ENCODE measurements around the gene RASGRP2.
"Not testable (repeated sequence)": the region's sequence is repeated elsewhere in the genome, so short reads cannot be mapped to it uniquely, and the experiment has no call there.

The RASGRP2 gene

GRCh38 chr11:64712430-64713015 lies 31.4 kb downstream of the RASGRP2 start:
- Mint-ChIP-seq H3K36me3 (peaks cover 2% of the 10 kb centered on the region), H3K27ac (peak overlapping the region; percentile 32), H3K4me1 (peaks cover 16% of the 10 kb centered on the region), H3K4me3 (peak overlapping the region; percentile 26), H3K27me3 (peaks cover 51% of the 10 kb centered on the region), H3K9me3 (no peaks in the 10 kb centered on the region)

DNA sequence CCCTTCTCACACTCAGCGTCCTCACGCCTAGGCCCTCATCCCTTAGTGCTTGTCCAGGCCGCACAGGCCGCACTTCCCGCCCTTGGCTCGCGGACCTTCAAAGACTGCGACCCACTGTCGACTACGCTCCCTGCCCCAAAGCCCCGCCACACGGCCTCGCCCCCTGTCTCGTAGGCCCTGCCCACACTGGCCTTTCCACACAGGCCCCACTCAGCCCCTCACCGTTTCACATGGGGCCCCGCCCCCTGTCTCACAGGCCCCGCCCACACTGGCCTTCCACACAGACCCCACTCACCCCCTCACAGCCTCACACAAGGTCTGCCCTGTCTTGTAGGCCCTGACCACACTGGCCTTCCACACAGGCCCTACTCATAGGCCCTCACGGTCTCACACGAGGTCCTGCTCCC lies 32.0 kb downstream of the RASGRP2 start:
- Mint-ChIP-seq H3K27ac (peak overlapping the region; percentile 81), H3K4me1 (peaks cover 16% of the 10 kb centered on the region), H3K27me3 (peaks cover 46% of the 10 kb centered on the region), H3K4me3 (peak overlapping the region; percentile 26), H3K36me3 (peaks cover 2% of the 10 kb centered on the region), H3K9me3 (no peaks in the 10 kb centered on the region)

DNA sequence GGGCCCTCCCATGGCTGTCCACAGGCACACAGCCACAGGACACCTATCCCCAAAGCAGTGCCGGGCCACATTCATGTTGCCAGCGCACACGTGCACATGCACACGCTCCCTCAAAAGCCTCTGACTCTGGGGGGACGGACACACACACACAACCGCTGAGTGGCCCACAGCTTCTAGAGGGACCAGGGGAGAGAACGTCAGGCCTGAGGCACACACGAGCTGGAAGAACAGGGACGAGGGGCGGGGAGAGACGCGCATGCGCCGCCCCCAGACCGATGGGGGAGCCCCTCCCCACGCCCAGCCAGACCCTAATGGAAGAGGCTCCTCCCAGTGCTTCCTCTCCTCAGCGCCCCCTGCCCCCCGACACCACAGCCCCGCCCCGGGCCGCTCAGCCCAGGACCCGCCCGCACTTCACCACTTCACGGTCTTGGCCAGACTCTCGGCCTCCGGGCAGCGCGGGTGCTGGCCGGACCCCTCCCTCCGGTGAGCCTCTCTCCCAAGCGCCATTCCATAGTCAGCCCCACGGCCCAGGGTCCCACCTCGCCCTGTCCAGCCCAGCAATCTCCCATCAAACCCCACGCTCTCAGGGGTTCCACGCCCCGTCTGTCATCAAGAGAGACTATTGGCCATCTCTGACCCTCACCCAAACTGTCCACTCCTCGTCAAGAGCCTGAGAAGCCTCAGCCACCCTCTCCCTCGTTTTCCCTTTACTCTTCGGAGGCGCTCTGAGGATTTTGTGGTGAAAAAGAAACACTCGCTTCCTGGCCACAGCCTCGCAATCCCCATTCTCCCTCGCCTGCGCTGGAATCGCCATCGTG lies 32.6 kb downstream of the RASGRP2 start:
- peaks cover 16% of the 10 kb centered on the region for H3K4me1 Mint-ChIP-seq
- H3K9me3 Mint-ChIP-seq, result no peaks in the 10 kb centered on the region
- H3K27ac Mint-ChIP-seq, result peak overlapping the region; percentile 81
- peak overlapping the region; percentile 26 for H3K4me3 Mint-ChIP-seq
- peaks cover 2% of the 10 kb centered on the region for H3K36me3 Mint-ChIP-seq
- H3K27me3 Mint-ChIP-seq, result peaks cover 45% of the 10 kb centered on the region

- Mint-ChIP-seq H3K9me3 (no peaks in the 10 kb centered on the region), H3K27me3 (peaks cover 43% of the 10 kb centered on the region), H3K4me3 (no peak overlapping the region), H3K27ac (peak overlapping the region; percentile 7), H3K4me1 (peaks cover 16% of the 10 kb centered on the region), H3K36me3 (peaks cover 2% of the 10 kb centered on the region)
Observed at GRCh38 chr11:64710418-64711137, 33.4 kb downstream of the RASGRP2 start.

DNA sequence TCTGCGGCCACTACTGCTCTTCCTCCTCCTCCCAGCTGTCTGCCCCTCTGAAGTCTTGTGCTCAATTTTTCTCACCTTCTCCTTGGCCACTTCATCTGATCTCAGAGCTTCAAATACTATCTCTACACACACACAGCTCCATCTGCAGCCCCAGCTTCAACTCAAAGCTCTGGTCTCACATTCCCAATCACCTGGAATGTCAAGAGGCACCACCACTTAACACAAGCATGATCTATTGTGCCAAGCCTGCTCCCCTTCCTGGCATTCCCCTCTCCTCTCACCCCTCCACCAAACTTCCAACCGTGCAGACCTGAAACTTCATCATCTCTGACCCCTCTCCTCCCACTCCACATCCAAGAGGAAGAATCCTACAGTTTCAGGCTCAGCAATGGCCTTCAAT lies 38.4 kb downstream of the RASGRP2 start:
- no peak overlapping the region for H3K4me3 Mint-ChIP-seq
- H3K27me3 Mint-ChIP-seq, result peaks cover 18% of the 10 kb centered on the region
- peaks cover 2% of the 10 kb centered on the region for H3K36me3 Mint-ChIP-seq
- H3K4me1 Mint-ChIP-seq, result no peaks in the 10 kb centered on the region
- H3K9me3 Mint-ChIP-seq, result no peaks in the 10 kb centered on the region
- H3K27ac Mint-ChIP-seq, result no peak overlapping the region

DNA sequence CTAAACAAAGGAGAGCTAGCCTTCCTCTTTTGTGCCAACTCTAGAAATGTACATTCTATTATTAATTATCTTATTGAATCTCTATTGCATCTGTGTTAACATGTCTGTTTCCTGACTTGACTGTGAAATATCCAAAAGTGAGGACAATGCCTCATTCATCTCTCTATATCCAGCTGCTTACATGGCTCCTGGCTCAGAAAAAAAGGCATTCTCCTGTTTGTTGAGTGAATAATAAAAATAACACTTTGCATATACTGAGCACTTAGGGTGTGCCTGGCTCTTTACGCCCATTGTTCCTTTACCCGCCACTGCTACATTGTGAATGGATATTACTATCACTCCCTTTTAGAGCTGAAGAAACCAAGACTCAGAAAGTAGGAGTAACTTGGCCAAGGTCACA lies 40.9 kb downstream of the RASGRP2 start:
- Mint-ChIP-seq H3K36me3 (no peaks in the 10 kb centered on the region), H3K4me1 (no peaks in the 10 kb centered on the region), H3K4me3 (no peak overlapping the region), H3K27me3 (peaks cover 6% of the 10 kb centered on the region), H3K27ac (no peak overlapping the region), H3K9me3 (no peaks in the 10 kb centered on the region)

- H3K4me1 Mint-ChIP-seq, H3K9me3 Mint-ChIP-seq, H3K27me3 Mint-ChIP-seq, H3K36me3 Mint-ChIP-seq, H3K27ac Mint-ChIP-seq, H3K4me3 Mint-ChIP-seq: not testable (repeated sequence)
Observed at GRCh38 chr11:64701956-64702355, 42.0 kb downstream of the RASGRP2 start.

- Mint-ChIP-seq H3K36me3 (no peaks in the 10 kb centered on the region), H3K4me3 (no peak overlapping the region), H3K9me3 (no peaks in the 10 kb centered on the region), H3K4me1 (peaks cover under 1% of the 10 kb centered on the region), H3K27ac (no peak overlapping the region), H3K27me3 (peaks cover 5% of the 10 kb centered on the region)
Observed at GRCh38 chr11:64698427-64698826, 45.5 kb downstream of the RASGRP2 start.

DNA sequence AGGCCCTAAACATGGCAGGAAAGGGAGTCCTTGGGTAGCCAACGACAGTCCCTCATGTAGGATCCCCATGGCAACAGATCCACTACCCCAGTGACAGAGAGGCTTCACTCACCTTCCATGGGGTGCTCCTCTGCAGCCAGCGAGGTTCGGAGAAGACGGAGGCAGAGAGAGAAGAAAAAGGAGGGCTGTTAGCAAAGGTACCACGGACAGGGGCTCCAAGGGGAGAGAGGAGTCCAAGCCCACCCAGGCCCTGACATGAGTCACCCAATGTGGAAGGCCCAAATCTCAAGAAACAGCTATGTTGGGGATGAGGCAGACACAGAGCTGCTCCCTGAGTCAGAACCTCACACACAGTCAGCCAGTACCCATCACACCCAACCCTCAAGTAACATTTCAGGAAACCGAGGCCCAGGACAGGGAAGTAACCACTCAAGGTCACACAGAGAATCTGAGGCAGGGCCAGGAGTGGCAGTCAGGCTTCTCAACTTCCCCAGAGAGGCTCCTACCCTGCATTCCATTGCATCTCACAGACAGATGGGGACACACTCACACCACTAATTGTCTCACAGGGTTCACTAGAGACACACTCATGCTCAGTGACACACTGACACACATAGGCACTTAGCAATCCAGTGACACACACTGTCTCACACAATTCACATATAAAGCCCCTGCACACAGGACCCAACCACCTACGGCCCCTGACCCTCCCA lies 46.1 kb downstream of the RASGRP2 start:
- no peaks in the 10 kb centered on the region for H3K9me3 Mint-ChIP-seq
- H3K36me3 Mint-ChIP-seq, result no peaks in the 10 kb centered on the region
- no peak overlapping the region for H3K27ac Mint-ChIP-seq
- H3K4me3 Mint-ChIP-seq, result no peak overlapping the region
- H3K4me1 Mint-ChIP-seq, result peaks cover 7% of the 10 kb centered on the region
- H3K27me3 Mint-ChIP-seq, result peaks cover 7% of the 10 kb centered on the region

DNA sequence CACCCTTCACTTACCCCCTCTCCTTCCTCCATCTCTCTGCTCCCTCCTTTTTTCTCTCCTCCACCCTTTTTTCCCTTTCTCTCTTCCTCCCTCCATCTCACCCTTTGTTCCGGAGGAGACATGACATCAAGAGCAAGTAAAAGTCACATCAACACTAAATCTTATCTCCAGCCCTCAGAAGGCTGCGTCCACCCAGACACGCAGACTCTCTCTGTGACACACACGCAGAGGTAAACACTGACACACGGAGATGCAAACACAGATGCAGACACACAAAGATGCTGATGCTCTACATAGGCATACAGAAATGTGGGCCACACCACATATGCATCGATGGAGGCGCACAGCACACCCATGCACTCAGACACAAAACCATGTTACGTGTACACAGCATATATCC lies 47.9 kb downstream of the RASGRP2 start:
- H3K4me3 Mint-ChIP-seq, result no peak overlapping the region
- peaks cover 10% of the 10 kb centered on the region for H3K27me3 Mint-ChIP-seq
- peaks cover 17% of the 10 kb centered on the region for H3K4me1 Mint-ChIP-seq
- H3K27ac Mint-ChIP-seq, result no peak overlapping the region
- no peaks in the 10 kb centered on the region for H3K9me3 Mint-ChIP-seq
- H3K36me3 Mint-ChIP-seq, result no peaks in the 10 kb centered on the region

- no peak overlapping the region for H3K27ac Mint-ChIP-seq
- no peaks in the 10 kb centered on the region for H3K9me3 Mint-ChIP-seq
- no peaks in the 10 kb centered on the region for H3K36me3 Mint-ChIP-seq
- no peak overlapping the region for H3K4me3 Mint-ChIP-seq
- peaks cover 7% of the 10 kb centered on the region for H3K27me3 Mint-ChIP-seq
- peaks cover 17% of the 10 kb centered on the region for H3K4me1 Mint-ChIP-seq
Observed at GRCh38 chr11:64695548-64695947, 48.4 kb downstream of the RASGRP2 start.

DNA sequence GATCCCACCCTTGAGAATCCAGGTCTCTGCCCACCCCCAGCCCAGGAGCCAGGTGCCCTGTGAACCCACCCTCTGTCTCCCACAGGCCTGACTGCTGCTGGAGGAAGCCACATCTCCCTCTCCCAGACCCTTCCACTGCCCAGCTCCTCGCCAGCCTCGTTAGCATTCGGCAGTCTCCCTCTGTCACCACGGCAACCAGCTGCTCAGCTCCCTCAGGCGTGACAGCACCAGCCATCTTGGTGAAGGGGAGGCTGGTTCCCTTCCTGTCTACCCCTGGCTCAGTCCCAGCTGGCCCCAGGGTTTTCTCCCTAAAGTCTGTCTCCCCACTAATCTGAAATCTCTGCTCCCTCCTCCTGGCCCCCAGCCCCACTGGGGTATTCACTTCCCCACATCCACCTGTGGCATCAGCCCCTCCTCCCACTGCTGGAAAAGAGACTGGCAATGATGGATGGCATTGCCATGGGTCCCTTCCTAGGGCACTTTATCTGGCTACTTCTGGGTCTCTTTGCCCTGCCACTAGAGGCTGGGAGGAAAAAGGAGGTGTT lies 49.0 kb downstream of the RASGRP2 start:
- Mint-ChIP-seq H3K27me3 (peaks cover 7% of the 10 kb centered on the region), H3K4me1 (peaks cover 17% of the 10 kb centered on the region), H3K9me3 (no peaks in the 10 kb centered on the region), H3K4me3 (no peak overlapping the region), H3K27ac (no peak overlapping the region), H3K36me3 (no peaks in the 10 kb centered on the region)

GRCh38 chr11:64694026-64694755 lies 49.8 kb downstream of the RASGRP2 start:
- H3K36me3 Mint-ChIP-seq, result no peaks in the 10 kb centered on the region
- H3K4me1 Mint-ChIP-seq, result peaks cover 17% of the 10 kb centered on the region
- H3K4me3 Mint-ChIP-seq, result no peak overlapping the region
- H3K27me3 Mint-ChIP-seq, result peaks cover 7% of the 10 kb centered on the region
- H3K9me3 Mint-ChIP-seq, result no peaks in the 10 kb centered on the region
- H3K27ac Mint-ChIP-seq, result no peak overlapping the region

DNA sequence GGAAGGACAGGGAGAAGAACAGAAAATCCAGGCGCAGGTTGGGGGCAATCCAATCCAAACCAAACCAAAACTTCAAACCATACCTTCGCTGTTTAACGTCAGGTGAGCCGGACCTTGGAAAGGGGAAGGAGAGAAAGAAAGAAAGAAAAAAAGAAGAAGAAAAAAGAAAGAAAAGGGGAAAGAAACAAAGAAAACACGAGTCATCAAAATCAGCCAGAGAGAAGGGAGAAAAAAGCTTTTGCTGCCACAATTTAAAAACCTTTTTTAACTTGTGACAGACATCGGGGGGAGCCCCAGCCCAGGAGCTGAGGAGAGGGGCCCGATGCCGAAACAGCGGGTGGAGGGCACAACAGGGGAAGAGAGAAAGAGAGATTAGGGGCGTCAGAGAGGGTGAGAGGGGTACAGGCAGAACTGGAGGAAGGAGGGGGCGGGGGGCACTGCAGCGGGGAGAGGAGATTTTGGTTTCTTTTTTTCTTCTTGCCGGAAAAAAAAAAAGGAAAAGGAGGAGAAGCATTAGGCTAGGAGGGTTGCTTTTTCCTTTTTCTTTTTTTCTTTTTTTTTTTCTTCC lies 51.1 kb downstream of the RASGRP2 start:
- Mint-ChIP-seq H3K4me1 (peaks cover 24% of the 10 kb centered on the region), H3K4me3 (peak overlapping the region; percentile 45), H3K27me3 (peaks cover 7% of the 10 kb centered on the region), H3K27ac (no peak overlapping the region), H3K9me3 (no peaks in the 10 kb centered on the region), H3K36me3 (no peaks in the 10 kb centered on the region)

Measured in activated naive CD4-positive, alpha-beta T cell treated with anti-CD3 and anti-CD28 coated beads, Interleukin-2, amount 50 U/mL, for 24 hours (primary cell).